Uterus (tissue), 4 donors: Measurements from ENCODE around the gene HJV. TPM values are rescaled to one million over a fixed set of nuclear protein-coding genes. Genes with fewer than 3 reads are reported as not detected.
A peak's percentile ranks its signal among the peaks of the same experiment; 100 is the strongest.

Experiments used
- DNase-seq, 2 donors: peaks; one replicate each; pipeline ENCODE4 v3.0.0-alpha.2; 2019 to 2020
- H3K27ac ChIP-seq, 2 donors: fragments of 200-600 bp; sonication (generic); 1 replicate in 1 of 2; 2 replicates in 1 of 2; pipeline ENCODE4 v1.5.1; 2016 to 2018
- H3K27me3 ChIP-seq, 2 donors: fragments of 200-600 bp; sonication (generic); one replicate each; pipeline ENCODE4 v1.5.1; 2018 to 2019; ENCODE audit warnings: control low read depth in 1 of 2
- H3K36me3 ChIP-seq, 2 donors: fragments of 200-600 bp; sonication (generic); one replicate each; pipeline ENCODE4 v1.5.1; 2019; ENCODE audit warnings: control low read depth in 1 of 2
- H3K4me1 ChIP-seq, 2 donors: fragments of 200-600 bp; sonication (generic); one replicate each; pipeline ENCODE4 v1.5.1; 2018 to 2019; ENCODE audit warnings: control low read depth in 1 of 2
- H3K4me3 ChIP-seq, 2 donors: fragments of 200-600 bp; sonication (generic); 1 replicate in 1 of 2; 2 replicates in 1 of 2; pipeline ENCODE4 v1.5.1; 2018 to 2019; ENCODE audit warnings: mild to moderate bottlenecking in 1 of 2
- H3K9me3 ChIP-seq, 2 donors: fragments of 200-600 bp; sonication (generic); one replicate each; pipeline ENCODE4 v1.5.1; 2019; ENCODE audit warnings: control low read depth in 1 of 2
- POLR2A ChIP-seq, 2 donors: fragments of 450-650 bp; IDR thresholded peaks; one replicate each; pipeline ENCODE4 v1.6.1; 2016; ENCODE audit warnings: antibody characterized with exemption in 2 of 2, mild to moderate bottlenecking in 1 of 2, moderate library complexity in 1 of 2
- intact Hi-C: fragments of 100-400 bp; cut with DNase I; formaldehyde crosslinking; loops from one replicate; pipeline ENCODE4 v1.15.1; 2023; ENCODE audit warnings: low total_unique reads
- total RNA-seq, 4 donors: library from RNA; depleted of rRNA in 3 of 4; stranded (reverse); fragments of >200 nt in 3 of 4; gene quantifications; one replicate each; pipeline versions ENCODE4 v1.1.0 to v1.2.4, GENCODE V29; 2014 to 2023
- TF ChIP-seq, protein P1 (sequence below), 4 experiments: fragments of 200-600 bp in 2 of 4; fragments of 450-650 bp in 2 of 4; sonication (generic) in 2 of 4; IDR thresholded peaks; one replicate each; pipeline ENCODE4 v1.5.1; 2016 to 2019; ENCODE audit warnings: antibody characterized with exemption in 4 of 4, mild to moderate bottlenecking in 2 of 4, moderate library complexity in 1 of 4
- donor health status: DM: yes; HTN: yes; CAD: no.

The HJV gene
- total RNA-seq, 4 donors from 2014 or later = not detected

DNA sequence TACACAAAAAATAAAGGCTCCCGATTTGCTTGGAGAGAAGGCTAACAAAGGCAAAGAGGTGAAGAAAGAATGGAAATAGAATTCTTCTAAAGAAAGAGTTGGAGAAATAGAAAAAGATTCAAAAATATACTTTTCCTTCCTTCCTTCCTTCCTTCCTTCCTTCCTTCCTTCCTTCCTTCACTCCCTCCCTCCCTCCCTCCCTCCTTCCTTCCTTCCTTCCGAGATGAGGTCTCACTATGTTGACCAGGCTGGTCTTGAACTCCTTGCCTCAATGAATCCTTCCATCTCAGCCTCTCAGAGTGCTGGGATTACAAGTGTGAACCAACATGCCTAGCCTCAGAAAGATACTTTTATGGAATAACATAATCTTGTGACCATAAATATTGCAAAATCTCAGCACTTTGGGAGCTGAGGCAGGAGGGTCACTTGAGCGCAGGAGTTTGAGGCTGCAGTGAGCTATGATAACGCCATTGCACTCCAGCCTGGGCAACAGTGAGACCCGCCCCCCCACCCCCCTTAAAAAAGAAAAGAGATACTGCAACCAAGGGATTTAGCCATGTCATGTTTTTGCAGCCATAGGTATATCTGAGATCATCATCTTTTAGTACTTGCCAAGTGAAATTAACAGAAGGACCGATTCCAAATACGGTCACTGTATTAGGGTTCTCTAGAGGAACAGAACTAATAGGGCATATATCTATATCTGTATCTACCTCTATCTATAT lies 1.0 kb upstream of the HJV start:
- Histone ChIP-seq H3K36me3 (no peaks in the 10 kb centered on the region), H3K27me3 (no peaks in the 10 kb centered on the region), H3K27ac (no peak overlapping the region), H3K4me1 (no peaks in the 10 kb centered on the region), H3K4me3 (no peak overlapping the region), H3K9me3 (no peaks in the 10 kb centered on the region)
- TF ChIP-seq POLR2A (IDR thresholded peaks at IDR 0.05) = no peak
- TF ChIP-seq, protein P1, sequence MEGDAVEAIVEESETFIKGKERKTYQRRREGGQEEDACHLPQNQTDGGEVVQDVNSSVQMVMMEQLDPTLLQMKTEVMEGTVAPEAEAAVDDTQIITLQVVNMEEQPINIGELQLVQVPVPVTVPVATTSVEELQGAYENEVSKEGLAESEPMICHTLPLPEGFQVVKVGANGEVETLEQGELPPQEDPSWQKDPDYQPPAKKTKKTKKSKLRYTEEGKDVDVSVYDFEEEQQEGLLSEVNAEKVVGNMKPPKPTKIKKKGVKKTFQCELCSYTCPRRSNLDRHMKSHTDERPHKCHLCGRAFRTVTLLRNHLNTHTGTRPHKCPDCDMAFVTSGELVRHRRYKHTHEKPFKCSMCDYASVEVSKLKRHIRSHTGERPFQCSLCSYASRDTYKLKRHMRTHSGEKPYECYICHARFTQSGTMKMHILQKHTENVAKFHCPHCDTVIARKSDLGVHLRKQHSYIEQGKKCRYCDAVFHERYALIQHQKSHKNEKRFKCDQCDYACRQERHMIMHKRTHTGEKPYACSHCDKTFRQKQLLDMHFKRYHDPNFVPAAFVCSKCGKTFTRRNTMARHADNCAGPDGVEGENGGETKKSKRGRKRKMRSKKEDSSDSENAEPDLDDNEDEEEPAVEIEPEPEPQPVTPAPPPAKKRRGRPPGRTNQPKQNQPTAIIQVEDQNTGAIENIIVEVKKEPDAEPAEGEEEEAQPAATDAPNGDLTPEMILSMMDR (IDR thresholded peaks at IDR 0.05) = no peak
- DNase-seq = no peak
- intact Hi-C loops = no loop called here

DNA sequence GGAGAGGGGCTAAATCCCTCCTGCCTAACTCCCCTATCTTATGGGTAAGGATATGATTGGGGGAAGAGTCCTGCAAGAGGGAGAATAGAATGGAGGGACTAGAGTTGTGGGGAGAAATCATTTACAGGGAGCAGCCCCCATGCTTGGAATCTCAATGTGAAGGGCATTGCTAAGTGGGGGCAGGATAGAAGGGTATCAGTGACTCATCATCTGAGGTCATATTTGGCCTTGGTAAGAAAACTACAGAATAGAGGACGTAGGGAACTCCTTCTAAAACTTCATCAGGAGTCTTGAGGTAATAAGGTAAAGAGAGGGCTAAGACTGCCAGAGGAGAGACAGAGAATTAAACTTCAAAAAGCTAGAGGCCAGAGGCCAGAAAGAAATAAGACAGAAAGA lies 487 bp downstream of the HJV start:
- Histone ChIP-seq H3K36me3 (no peaks in the 10 kb centered on the region), H3K9me3 (no peaks in the 10 kb centered on the region), H3K27ac (no peak overlapping the region), H3K27me3 (no peaks in the 10 kb centered on the region), H3K4me3 (no peak overlapping the region), H3K4me1 (no peaks in the 10 kb centered on the region)
- no peak for DNase-seq
- intact Hi-C loops = no loop called here
- no peak for TF ChIP-seq POLR2A (IDR thresholded peaks at IDR 0.05)

DNA sequence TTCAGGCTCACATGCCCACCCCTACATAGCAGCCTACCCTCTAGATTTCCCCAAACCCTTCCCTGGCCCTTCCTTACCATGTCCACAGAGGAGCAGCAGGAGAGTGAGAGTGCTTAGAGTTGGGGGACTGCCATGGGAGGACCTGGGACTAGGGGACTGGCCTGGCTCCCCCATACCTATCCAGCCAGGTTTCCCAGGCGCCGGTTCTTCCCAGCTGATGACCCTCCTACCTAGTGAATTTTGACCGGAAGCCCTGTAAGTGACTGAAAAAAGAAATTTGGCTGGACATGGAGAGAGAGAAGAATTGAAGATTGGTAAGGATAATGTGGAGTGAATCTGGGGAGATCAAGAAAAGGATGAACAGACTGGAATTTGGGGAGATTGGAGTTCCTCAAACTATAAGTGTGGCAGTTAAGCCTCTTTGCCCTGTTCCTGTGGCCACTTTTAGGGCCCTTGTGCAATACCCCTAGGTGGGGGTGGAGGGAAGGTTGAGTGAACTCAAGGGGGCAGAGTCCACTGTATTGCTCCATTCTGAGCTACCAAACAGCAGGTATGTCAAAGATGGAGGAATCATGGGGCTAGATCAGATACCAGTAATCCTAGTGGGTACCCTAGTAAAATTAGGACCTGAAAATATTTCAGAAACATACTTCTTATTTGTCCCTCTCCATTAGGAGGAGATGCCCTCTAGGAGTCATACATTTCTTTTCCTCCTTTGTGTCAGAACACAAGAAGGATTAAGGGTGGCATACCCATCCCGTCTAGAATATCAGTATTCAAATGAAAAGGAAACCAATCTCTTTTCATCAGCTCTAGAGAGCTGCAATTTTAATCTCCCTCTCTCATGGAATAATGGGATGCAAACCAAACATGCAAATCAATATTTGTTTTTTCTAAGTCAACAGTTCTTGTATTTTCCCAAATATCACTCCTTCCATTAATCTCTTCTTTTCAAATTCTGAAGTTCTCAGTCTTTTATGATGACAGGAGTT lies 1.2 kb downstream of the HJV start:
- TF ChIP-seq POLR2A (IDR thresholded peaks at IDR 0.05) = no peak
- TF ChIP-seq, protein P1 (IDR thresholded peaks at IDR 0.05) = no peak
- Histone ChIP-seq H3K27me3 (no peaks in the 10 kb centered on the region), H3K4me1 (no peaks in the 10 kb centered on the region), H3K4me3 (no peak overlapping the region), H3K27ac (no peak overlapping the region), H3K36me3 (no peaks in the 10 kb centered on the region), H3K9me3 (no peaks in the 10 kb centered on the region)
- DNase-seq = no peak
- intact Hi-C loops = no loop called here

DNA sequence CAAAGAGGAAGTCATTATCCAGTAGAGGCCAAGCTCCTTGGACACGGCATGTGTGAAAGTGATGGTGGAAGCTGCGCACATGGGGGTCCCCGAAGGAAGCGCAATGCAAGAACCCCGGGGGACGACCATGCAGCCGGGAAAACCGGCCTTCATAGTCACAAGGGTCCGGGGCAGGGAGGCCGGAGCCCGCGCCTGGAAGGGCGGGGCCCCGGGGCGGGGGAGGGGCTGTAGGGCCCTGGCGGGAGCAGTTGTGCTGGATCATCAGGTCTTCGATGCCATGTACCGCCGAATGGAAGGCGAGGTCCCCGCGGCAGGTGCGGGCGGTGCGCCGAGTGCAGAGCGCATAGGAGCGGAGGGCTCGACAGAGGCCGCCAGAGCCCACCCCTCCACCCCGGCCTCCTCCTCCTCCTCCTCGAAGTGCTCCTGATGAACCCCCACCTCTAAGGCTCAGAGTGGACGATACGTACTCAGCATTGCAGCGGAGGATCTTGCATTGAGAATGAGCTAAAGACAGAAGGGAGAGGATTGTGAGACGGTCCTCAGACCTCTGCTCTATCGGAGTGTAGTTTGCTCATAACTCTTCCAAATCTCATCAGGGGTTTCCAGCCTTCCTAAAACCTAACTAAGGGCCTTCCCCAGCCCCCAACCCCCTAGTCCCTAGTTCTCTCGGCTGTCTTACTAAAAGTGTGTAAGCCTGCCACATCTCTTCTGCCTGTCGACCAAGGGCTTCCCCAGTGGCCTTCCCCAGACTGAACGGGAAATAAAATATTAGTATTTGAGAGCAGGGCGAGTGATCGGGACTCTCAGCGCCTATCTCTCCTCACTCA lies 2.1 kb downstream of the HJV start:
- intact Hi-C loops = loop anchor here (10.0 kb wide), 1 partner anchor 125 kb away; no protein-coding TSS in a partner anchor
- no peaks in the 10 kb centered on the region for H3K4me1 ChIP-seq
- TF ChIP-seq, protein P1 (IDR thresholded peaks at IDR 0.05) = no peak
- no peak for TF ChIP-seq POLR2A (IDR thresholded peaks at IDR 0.05)
- no peaks in the 10 kb centered on the region for H3K27me3 ChIP-seq
- peak overlapping the region in 1 of 2 donors; percentile 16 for H3K4me3 ChIP-seq
- H3K36me3 ChIP-seq = no peaks in the 10 kb centered on the region
- no peak for DNase-seq
- H3K9me3 ChIP-seq = no peaks in the 10 kb centered on the region
- H3K27ac ChIP-seq = no peak overlapping the region

DNA sequence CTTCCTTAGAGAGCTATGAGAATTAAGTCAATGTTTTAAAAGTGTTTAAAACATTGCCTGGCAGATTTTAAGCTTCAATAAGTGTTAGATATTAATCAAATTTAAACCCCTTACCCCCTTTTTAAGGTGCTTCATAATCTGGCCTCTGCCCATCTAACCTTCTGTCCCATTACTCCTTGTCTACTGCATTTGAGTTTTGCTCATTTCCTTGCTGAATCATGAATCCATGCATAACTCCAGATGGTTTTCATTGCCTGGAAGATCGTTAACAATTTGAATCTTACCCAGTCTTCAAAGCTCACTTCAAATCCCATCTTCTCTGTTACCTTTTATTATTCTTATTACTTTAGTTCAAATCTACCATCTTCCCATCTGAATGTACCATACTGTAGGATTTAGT lies 4.6 kb downstream of the HJV start:
- Histone ChIP-seq H3K27ac (no peak overlapping the region), H3K4me3 (no peak overlapping the region), H3K9me3 (no peaks in the 10 kb centered on the region), H3K36me3 (no peaks in the 10 kb centered on the region), H3K4me1 (no peaks in the 10 kb centered on the region), H3K27me3 (no peaks in the 10 kb centered on the region)
- TF ChIP-seq, protein P1 (IDR thresholded peaks at IDR 0.05) = no peak
- no peak for TF ChIP-seq POLR2A (IDR thresholded peaks at IDR 0.05)
- no peak for DNase-seq
- intact Hi-C loops = loop anchor here (10.0 kb wide), 1 partner anchor 122 kb away; no protein-coding TSS in a partner anchor
